ENCODE data around the gene PTPRK.

The PTPRK gene

GRCh38 chr6:128515550-128516513, 4.6 kb downstream of the PTPRK start:
- DNase-seq: no peak

- DNase-seq: no peak
Measured at GRCh38 chr6:128513878-128514277, 6.5 kb downstream of the PTPRK start.

GRCh38 chr6:128512296-128512695, 8.1 kb downstream of the PTPRK start:
- DNase-seq: no peak

GRCh38 chr6:128511506-128511905, 8.9 kb downstream of the PTPRK start:
- DNase-seq: no peak

GRCh38 chr6:128509709-128510108, 10.7 kb downstream of the PTPRK start:
- DNase-seq: no peak

- no peak for DNase-seq
Measured at GRCh38 chr6:128508588-128509296, 11.7 kb downstream of the PTPRK start.

- no peak for DNase-seq
Measured at GRCh38 chr6:128507337-128508310, 12.8 kb downstream of the PTPRK start.

- no peak for DNase-seq
Measured at GRCh38 chr6:128505603-128506002, 14.8 kb downstream of the PTPRK start.

GRCh38 chr6:128504003-128504654, 16.3 kb downstream of the PTPRK start:
- no peak for DNase-seq

- no peak for DNase-seq
Measured at GRCh38 chr6:128500749-128501600, 19.4 kb downstream of the PTPRK start.

GRCh38 chr6:128500014-128500413, 20.4 kb downstream of the PTPRK start:
- DNase-seq: no peak

- no peak for DNase-seq
Measured at GRCh38 chr6:128499079-128499731, 21.2 kb downstream of the PTPRK start.

- no peak for DNase-seq
Measured at GRCh38 chr6:128498234-128498633, 22.2 kb downstream of the PTPRK start.

GRCh38 chr6:128495536-128496333, 24.7 kb downstream of the PTPRK start:
- DNase-seq: no peak

GRCh38 chr6:128494440-128494839, 26.0 kb downstream of the PTPRK start:
- DNase-seq: no peak

- no peak for DNase-seq
Measured at GRCh38 chr6:128493877-128494276, 26.5 kb downstream of the PTPRK start.

GRCh38 chr6:128492386-128492785, 28.0 kb downstream of the PTPRK start:
- no peak for DNase-seq

- no peak for DNase-seq
Measured at GRCh38 chr6:128491610-128492206, 28.7 kb downstream of the PTPRK start.

GRCh38 chr6:128491100-128491581, 29.3 kb downstream of the PTPRK start:
- no peak for DNase-seq
